Germinal center (tissue), 1 donor: Measurements from ENCODE around the gene GAREM2.

Experiments used
- DNase-seq: peaks from one replicate; pipeline ENCODE4 v3.0.0; 2012; ENCODE audit warnings: mixed read lengths, low spot score

GAREM2 gene

GRCh38 chr2:26238311-26238958 lies 65.5 kb downstream of the GAREM2 start:
- no peak for DNase-seq
